CD4-positive, alpha-beta T cell treated with Interleukin-6 at 100 ng/mL for 8 hours (primary cell): Measurements from ENCODE around the gene CXCR3.
A peak's percentile ranks its signal among the peaks of the same experiment; 100 is the strongest.
"Not testable (repeated sequence)": the region's sequence is repeated elsewhere in the genome, so short reads cannot be mapped to it uniquely, and the experiment has no call there.

ENCODE experiments used
- DNase-seq: peaks from one replicate; pipeline ENCODE4 v3.0.0-alpha.2; 2020; ENCODE audit warnings: mixed read lengths, low spot score

Gene CXCR3

GRCh38 chrX:71609095-71609750 is 9.1 kb downstream of the CXCR3 start:
- peak; percentile 18 for DNase-seq

GRCh38 chrX:71607488-71607887 is 10.8 kb downstream of the CXCR3 start:
- no peak for DNase-seq

- DNase-seq, result peak; percentile 41
Observed at GRCh38 chrX:71606536-71607216, 11.6 kb downstream of the CXCR3 start.

- DNase-seq, result no peak
Observed at GRCh38 chrX:71604796-71605568, 13.3 kb downstream of the CXCR3 start.

- no peak for DNase-seq
Observed at GRCh38 chrX:71604141-71604540, 14.2 kb downstream of the CXCR3 start.

- DNase-seq, result no peak
Observed at GRCh38 chrX:71603618-71604017, 14.7 kb downstream of the CXCR3 start.

GRCh38 chrX:71599965-71600364 is 18.3 kb downstream of the CXCR3 start:
- DNase-seq, result no peak

- DNase-seq, result not testable (repeated sequence)
Observed at GRCh38 chrX:71593210-71593609, 25.1 kb downstream of the CXCR3 start.

- no peak for DNase-seq
Observed at GRCh38 chrX:71586929-71587328, 31.4 kb downstream of the CXCR3 start.

- DNase-seq, result no peak
Observed at GRCh38 chrX:71581210-71581609, 37.1 kb downstream of the CXCR3 start.

- DNase-seq, result no peak
Observed at GRCh38 chrX:71579990-71580380, 38.3 kb downstream of the CXCR3 start.

- DNase-seq, result no peak
Observed at GRCh38 chrX:71579136-71579989, 38.9 kb downstream of the CXCR3 start.

GRCh38 chrX:71578253-71579135 is 39.8 kb downstream of the CXCR3 start, which contains the start of gene GCNA:
GCNA (plus strand) TSS chrX:71578437; CDS start chrX:71580822, 2,385 bp downstream.
- no peak for DNase-seq

- DNase-seq, result no peak
Observed at GRCh38 chrX:71577682-71578081, 40.6 kb downstream of the CXCR3 start.

GRCh38 chrX:71573590-71573989 is 44.7 kb downstream of the CXCR3 start:
- DNase-seq, result no peak

- DNase-seq, result not testable (repeated sequence)
Observed at GRCh38 chrX:71571390-71571789, 46.9 kb downstream of the CXCR3 start.
